Endometrial microvascular endothelial cells (primary cell): Measurements from ENCODE around the gene WDR1. TPM values are rescaled to one million over a fixed set of nuclear protein-coding genes. Genes with fewer than 3 reads are reported as not detected.

ENCODE experiments used
- in situ Hi-C: cut with HindIII; loops from 2 replicates; pipeline ENCODE4 v1.10.0; 2017; ENCODE audit warnings: low sequenced_read_pairs, low pct_unique_long_range_greater_than_20kb; ENCODE audit errors: inconsistent ontology term
- total RNA-seq: library from RNA; depleted of rRNA; stranded (reverse); fragments of >200 nt; gene quantifications from one replicate; pipeline ENCODE4 v1.2.3, GENCODE V29; 2015; ENCODE audit errors: inconsistent ontology term

The WDR1 gene
- total RNA-seq, 1 donor from 2014 or later: 477 TPM

GRCh38 chr4:10055871-10056270 lies 60.7 kb downstream of the WDR1 start:
- in situ Hi-C loops: no loop called here

- in situ Hi-C loops: no loop called here
Measured at GRCh38 chr4:10054571-10055041, 62.0 kb downstream of the WDR1 start.

- in situ Hi-C loops: no loop called here
Measured at GRCh38 chr4:10053635-10054453, 62.8 kb downstream of the WDR1 start.

- in situ Hi-C loops: no loop called here
Measured at GRCh38 chr4:10051517-10052135, 65.0 kb downstream of the WDR1 start.

GRCh38 chr4:10050721-10051120 lies 65.9 kb downstream of the WDR1 start:
- in situ Hi-C loops: no loop called here

GRCh38 chr4:10050261-10050661 lies 66.3 kb downstream of the WDR1 start:
- in situ Hi-C loops: no loop called here

GRCh38 chr4:10048941-10049697 lies 67.5 kb downstream of the WDR1 start:
- in situ Hi-C loops: no loop called here

GRCh38 chr4:10047967-10048366 lies 68.6 kb downstream of the WDR1 start:
- in situ Hi-C loops: no loop called here

- in situ Hi-C loops: no loop called here
Measured at GRCh38 chr4:10046471-10046870, 70.1 kb downstream of the WDR1 start.

- in situ Hi-C loops: no loop called here
Measured at GRCh38 chr4:10045481-10045880, 71.1 kb downstream of the WDR1 start.

- in situ Hi-C loops: no loop called here
Measured at GRCh38 chr4:10041036-10041435, 75.6 kb downstream of the WDR1 start.

- in situ Hi-C loops: no loop called here
Measured at GRCh38 chr4:10040049-10040892, 76.3 kb downstream of the WDR1 start.

- in situ Hi-C loops: no loop called here
Measured at GRCh38 chr4:10036807-10037342, 79.7 kb downstream of the WDR1 start.

GRCh38 chr4:10035130-10035529 lies 81.5 kb downstream of the WDR1 start:
- in situ Hi-C loops: no loop called here

GRCh38 chr4:10034612-10035104 lies 81.9 kb downstream of the WDR1 start:
- in situ Hi-C loops: no loop called here

GRCh38 chr4:10034136-10034535 lies 82.5 kb downstream of the WDR1 start:
- in situ Hi-C loops: no loop called here

- in situ Hi-C loops: no loop called here
Measured at GRCh38 chr4:10033191-10033881, 83.3 kb downstream of the WDR1 start.

- in situ Hi-C loops: no loop called here
Measured at GRCh38 chr4:10032625-10033024, 84.0 kb downstream of the WDR1 start.
